ENCODE data around the gene WHRN.

Gene WHRN

GRCh38 chr9:114497727-114498382, 7.4 kb downstream of the WHRN start:
- DNase-seq, result no peak
- intact Hi-C loops (cut with DNase I), result no loop called here

- no peak for DNase-seq
- intact Hi-C loops (cut with DNase I), result no loop called here
Measured at GRCh38 chr9:114497236-114497635, 8.0 kb downstream of the WHRN start.

GRCh38 chr9:114496011-114496410, 9.3 kb downstream of the WHRN start:
- no peak for DNase-seq
- intact Hi-C loops (cut with DNase I), result no loop called here

DNA sequence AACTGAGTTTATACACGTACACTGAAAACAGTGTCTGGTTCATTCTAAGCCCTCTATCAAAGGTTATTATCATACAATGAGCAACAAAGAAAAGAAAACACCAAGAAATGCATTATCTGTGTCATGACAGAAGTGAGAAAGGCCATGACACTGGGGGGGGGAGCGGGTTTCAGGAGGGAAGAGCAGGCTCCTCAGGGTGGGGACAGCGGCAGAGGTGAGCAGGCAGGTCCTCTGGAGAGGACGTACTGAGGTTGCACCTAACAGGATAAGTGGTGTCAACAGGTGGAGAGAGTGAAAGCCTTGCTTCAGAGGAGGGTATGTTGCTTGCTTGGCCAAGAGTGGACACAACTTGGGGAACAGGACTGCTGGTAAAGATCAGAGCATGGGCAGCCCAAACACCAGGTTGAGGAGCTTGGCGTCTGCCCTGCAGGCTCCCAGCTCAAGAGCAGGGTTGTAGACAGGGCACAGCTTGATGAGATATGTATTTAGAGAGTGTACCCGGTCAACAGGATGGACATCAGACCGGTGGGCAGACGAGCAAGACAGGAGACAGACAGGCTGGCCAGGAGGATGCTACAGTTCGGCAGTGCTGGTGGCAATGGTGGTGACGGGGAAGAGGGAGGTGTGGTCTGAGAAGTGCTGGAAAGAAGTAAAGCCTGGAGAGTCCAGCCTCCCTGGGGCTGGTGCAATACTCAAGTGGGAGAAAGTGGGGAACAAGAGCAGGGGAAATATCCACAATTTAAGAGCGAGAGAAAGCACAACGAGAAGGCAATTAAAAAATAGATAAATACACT, 10.3 kb downstream of the WHRN start:
- intact Hi-C loops (cut with DNase I), result no loop called here
- no peak for DNase-seq

- no peak for DNase-seq
- intact Hi-C loops (cut with DNase I), result no loop called here
Measured at GRCh38 chr9:114493521-114494184, 11.6 kb downstream of the WHRN start.

DNA sequence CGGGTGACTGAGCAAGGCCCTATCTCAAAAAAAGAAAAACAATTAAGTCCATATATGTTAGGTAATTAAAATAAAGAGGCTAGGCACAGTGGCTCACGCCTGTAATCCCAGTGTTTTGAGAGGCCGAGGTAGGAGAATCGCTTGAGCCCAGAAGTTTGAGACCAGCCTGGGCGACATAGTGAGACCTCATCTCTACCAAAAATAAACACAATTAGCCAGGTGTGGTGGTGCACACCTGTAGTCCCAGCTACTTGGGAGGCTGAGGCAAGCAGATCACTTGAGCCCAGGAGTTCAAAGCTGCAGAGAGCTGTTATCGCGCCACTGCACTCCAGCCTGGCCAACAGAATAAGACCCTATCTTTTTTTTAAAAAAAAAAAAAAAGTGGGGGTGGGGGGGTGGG, 12.3 kb downstream of the WHRN start:
- intact Hi-C loops (cut with DNase I), result no loop called here
- DNase-seq, result no peak

DNA sequence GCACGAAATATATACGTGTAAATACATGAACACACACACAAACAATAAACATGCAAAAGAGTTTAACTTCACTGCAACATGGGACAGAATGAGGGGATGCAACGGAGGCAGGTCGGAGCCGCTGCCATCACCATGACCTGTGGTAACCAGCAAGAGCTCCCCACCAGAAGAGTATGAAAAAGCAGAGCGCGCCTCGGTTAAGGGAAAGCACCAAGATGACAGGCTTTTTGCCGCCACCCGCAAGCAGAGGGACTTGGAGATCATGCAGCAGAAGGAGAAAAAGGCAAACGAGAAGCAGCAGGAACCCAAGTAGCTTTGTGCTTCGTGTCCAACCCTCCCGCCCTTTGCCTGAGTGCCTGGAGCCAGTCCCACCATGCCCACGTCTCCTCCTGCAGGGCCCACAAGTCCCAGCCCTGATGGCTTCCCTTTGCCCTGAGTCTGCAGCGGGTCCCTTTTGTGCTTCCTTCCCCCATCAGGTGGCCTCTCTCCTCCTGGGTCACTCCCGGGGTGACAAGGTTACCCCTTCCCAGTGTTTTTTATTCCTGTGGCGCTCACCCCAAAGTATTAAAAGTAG, 13.8 kb downstream of the WHRN start:
- intact Hi-C loops (cut with DNase I), result no loop called here
- DNase-seq, result no peak

DNA sequence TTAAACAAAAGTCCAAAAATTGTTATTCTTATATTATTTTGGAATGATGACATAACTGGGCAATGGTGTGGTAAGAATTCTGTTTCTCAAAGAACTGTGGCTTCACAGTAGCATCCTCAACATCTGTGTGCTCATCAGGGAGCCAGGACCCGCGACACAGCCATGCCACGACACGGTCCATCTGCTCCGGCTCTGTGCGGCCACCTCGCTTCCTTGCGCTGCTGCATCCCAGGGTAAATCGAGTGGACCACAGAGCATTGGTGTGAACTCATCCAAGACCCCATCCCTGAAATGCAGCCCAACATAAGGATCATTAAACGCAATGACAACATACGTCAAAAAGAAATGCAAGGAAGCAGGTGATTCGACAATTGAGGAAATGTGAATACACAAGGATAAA, 15.3 kb downstream of the WHRN start:
- no peak for DNase-seq
- intact Hi-C loops (cut with DNase I), result no loop called here

GRCh38 chr9:114488398-114489129, 16.7 kb downstream of the WHRN start:
- DNase-seq, result no peak
- intact Hi-C loops (cut with DNase I), result no loop called here

DNA sequence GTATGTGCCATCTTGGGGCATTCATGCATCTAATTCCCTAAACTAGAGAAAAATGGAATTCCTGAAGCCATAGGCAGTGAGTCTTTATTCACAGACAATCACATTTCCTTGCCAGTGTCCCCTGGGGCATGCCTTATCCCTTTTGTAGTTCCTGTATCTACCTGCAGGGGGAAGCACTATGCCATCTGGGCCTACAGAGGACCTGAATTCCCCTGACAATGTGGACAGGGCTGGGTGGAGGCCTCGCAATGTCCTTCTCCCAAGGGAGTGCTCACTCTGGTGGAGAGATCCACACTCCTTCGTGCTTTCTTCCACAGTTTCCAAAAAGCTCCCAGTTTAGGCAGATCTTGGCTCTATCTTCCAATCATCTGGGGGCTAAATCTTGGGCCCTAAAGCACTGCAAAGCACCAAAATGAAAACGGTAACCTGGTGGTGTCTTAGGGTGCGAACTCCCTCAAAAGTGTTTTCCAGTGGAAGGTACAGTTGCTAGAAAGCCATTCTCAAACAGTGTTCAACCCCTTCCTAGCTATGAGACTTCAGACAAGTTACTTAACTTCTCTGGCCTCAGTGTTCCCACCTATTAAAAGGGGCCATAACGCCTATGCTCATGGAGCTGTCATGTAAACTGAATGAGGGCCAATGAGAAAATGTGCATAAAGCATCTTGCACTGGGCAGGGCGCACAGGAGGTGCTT, 17.5 kb downstream of the WHRN start:
- intact Hi-C loops (cut with DNase I), result no loop called here

GRCh38 chr9:114486205-114486963, 18.9 kb downstream of the WHRN start:
- DNase-seq, result no peak
- intact Hi-C loops (cut with DNase I), result no loop called here

More for the DNA sequence above, 17.5 kb downstream of the WHRN start:
- DNase-seq, result peak in 41 of 42 donors; percentile 26 to 93 (median 73)

DNA sequence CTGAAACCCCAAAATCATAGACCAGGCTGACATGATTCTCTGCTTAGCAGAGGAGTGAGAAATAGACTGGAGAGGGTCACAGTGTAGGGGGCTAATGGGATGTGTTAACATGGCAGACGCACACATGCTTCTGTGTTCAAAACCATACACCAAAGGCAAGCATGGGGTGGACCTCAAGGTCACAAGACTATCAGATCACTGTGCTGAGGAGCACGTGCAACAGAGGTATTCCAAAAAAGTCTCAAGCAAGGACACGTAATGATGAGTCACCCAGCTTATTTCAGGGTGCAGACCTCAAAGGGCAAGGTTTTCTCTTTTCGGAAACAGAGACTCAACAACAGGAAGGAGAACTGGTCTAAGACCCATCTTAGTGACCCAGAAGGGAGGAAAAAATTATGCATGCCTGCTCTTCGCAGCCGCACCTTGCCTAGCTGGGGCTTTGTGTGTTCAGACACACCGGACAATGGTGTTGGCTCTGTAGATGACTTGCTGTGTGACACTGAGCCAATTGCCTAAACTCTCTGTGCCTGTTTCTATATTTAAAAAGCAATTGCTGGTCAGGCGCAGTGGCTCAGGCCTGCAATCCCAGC, 20.3 kb downstream of the WHRN start:
- intact Hi-C loops (cut with DNase I), result no loop called here
- no peak for DNase-seq

DNA sequence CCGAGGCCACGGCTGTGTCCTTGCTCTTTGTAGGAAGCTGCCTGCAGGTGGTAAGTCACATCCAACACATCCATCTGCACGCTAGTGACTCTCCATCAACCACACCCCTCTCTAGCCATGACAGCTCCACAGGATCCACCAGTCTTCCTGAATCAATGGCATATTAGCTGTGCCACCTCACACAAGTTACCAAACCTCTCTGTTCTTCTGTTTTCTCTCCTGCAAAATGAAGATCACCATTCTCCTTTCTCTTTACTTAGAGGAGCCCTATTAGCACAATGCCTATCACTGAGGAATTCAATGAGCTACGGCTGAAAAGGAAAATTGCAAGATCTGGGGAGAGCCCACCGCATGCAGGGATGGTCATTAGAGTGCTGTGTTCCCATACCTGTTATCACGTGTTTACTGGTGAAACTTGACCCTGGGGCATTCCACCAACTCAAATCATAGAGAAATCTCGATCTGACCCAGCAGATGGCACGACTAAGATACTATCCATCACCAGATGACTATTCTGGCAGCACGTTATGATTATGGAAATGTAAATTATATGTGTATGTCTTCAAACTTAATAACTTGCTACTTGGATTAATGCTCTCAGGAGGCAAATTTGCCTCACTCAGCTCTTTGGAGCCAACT, 20.9 kb downstream of the WHRN start:
- intact Hi-C loops (cut with DNase I), result no loop called here
- no peak for DNase-seq

- no peak for DNase-seq
- intact Hi-C loops (cut with DNase I), result no loop called here
Measured at GRCh38 chr9:114483499-114483898, 21.8 kb downstream of the WHRN start.

- no peak for DNase-seq
- intact Hi-C loops (cut with DNase I), result no loop called here
Measured at GRCh38 chr9:114482593-114482992, 22.7 kb downstream of the WHRN start.

GRCh38 chr9:114481789-114482188, 23.5 kb downstream of the WHRN start:
- intact Hi-C loops (cut with DNase I), result no loop called here
- no peak for DNase-seq

DNA sequence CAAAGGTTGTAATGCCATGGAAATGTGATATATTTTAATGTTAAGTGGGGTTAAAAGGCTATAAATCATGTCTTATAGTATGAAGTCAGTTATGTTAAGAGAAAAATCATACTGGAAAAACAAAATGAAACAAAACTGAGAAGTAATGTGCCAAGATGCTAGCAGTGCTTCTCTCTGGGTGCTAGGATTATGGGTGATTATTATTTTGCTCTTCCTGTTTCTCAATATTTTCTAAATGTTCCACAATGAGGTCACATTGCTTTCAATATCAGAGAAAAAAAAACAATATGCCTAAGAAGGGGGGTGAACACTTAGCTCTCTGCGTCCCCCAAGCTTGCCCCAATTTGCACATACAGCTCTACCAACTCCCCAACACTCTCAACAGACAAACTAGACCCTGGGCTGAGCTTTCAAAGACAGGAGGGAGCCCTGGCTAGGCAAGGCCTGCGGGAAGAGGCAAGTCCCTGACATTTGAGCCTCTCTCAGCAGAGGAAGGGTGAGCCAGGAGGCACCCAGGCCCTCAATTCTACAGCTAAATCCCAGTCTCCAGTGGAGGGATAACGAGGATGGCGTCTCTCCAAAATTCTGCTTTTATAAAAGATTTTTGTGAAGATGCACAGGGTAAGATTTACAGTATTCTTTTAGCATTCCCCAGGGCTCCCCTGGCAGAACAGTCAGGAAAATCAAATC, 24.4 kb downstream of the WHRN start:
- intact Hi-C loops (cut with DNase I), result no loop called here
- DNase-seq, result no peak

All from head of caudate nucleus (tissue), 42 donors.